ENCODE measurements around the gene ADAM33.

Gene ADAM33

DNA sequence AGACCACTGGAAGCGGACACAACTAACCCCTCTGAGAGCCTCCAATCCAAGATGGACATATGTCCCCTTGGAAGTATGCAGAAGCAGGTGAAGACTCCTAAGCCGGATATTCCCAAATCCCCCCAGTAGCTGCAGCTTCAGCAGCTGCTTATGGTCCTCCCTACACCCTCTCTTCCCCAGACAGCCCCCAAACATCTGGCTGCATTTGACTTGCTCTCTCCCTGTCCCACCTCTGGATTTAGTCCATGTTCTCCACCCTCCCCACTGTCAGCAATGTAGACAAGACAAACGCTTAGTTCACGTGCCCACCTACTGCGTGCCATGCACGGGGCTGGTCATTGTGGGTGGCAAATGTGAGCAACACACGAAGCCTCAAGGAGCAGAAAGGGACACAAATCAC lies 4.6 kb upstream of the ADAM33 start:
- no peak for DNase-seq

DNA sequence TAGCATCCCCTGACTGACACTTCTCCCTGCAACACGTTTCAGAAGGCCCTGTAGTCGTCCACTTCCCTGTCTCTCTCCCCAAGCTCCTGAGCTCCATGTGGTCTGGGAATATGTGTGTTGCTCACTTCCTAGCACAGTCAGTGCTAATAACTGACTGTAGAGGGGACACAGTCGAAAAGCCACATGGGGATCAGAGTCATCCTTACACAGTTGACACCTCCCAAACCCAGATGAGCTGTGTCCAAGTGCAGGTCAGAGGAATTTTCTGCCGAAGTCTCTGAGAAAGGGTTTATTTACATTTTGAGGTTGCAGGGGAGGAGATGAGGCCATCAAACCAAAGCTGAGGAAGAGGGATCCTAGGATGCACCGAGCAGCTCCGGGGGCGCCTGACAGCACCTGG lies 3.5 kb upstream of the ADAM33 start:
- DNase-seq: no peak

DNA sequence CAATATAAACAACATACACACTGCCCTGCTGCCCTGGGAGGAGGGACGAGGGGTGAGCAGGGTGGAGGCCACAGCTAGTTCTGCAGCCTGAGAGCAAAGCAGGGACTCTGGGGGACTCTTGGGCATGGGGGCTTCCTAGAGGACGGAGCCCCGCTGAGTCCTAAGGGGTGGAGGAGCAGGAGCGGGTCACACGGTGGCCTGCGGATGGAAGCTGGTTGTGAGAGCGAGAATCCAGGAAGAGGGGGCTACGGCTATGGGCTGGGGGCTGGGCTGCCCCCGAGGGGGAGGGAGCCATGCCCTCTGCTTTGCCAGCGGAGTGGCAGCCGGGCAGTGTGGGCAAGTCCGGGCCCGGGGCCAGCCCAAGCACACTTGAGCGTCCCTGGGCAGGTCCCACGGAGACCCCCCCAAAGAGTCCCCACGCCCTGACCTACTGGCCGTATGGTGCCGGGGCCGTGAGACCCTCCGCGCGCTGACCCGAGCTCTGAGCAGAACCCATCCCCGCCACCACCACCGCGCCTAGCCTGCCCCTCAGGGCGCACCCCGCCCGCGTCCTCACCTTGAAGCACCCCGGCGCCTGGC lies 369 bp downstream of the ADAM33 start:
- DNase-seq: no peak

DNA sequence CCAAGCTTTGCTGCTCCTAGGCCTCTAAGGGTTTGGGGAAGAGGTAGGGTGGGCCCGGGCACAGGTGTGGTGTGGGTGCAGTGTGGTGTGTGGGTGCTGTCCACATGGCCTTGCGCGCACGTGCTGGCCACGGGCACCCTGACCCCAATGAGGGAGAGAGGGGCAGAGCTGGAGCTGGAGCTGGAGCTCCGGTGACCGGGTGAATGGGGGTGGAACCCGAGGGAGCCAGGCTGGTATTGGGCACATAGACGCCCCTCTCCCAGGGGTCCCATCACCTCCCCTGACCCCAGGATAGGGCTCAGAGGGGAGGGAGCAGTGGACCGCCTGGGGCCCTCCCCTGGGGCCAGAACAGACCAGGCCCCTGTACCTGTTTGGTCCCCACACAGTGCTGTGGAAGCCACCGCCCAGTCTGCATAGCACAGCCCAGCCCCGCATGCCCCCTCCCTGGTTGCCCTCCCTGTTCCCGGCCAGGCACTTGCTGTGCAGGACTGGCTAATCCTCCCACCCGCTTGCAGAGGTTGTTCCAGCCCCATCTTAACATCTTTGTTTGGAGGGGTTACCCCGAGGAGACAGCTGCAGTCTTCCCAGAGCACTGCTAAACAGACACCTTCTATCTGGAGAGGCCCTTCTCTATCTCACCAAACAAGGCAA lies 984 bp downstream of the ADAM33 start:
- no peak for DNase-seq

DNA sequence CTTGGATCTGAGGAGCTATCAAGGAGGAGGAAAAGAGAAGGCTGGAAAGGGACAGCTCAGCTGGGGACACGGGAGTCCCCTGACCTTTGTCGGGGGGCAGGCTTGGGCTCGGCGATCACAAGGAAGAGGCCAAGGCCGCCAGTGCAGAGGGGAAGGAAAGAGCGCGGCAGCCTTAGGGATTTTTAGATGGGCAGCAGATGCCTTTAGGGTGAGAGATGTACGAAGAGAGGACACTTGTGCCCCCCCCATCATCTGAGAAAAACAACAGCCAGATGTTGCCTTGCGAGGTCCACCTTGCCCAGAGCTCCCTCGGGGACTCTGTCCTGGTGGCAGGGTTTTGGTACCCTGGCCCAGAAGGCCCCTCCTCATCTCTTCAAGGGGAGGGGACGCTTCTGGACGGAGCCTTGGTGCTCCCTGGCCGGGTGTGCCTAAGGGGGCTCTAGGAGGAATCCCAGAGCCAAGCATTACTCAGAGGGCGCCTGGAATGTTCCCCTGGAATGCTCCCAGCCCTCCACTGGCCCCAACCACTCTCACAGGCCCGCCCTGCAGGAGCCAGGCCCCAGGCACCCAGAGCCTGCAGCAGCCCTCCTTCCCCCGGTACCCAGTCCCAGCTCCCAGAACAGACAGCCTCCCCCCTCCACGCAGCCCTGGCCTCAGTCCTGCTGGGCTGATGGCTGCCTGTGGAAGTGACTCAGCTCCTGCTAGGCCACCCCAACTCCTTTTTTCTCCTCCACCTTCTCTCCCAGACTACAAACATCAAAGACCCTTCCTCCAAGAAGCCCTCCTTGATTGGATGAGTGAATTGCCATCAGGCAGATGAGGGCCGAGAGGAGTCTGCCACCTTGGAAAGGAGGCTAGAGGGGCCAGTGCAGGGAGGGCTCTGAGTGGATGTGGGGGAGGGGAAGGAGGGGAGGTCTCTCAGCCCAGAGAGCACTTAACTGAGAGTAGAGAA lies 1.8 kb downstream of the ADAM33 start:
- no peak for DNase-seq

DNA sequence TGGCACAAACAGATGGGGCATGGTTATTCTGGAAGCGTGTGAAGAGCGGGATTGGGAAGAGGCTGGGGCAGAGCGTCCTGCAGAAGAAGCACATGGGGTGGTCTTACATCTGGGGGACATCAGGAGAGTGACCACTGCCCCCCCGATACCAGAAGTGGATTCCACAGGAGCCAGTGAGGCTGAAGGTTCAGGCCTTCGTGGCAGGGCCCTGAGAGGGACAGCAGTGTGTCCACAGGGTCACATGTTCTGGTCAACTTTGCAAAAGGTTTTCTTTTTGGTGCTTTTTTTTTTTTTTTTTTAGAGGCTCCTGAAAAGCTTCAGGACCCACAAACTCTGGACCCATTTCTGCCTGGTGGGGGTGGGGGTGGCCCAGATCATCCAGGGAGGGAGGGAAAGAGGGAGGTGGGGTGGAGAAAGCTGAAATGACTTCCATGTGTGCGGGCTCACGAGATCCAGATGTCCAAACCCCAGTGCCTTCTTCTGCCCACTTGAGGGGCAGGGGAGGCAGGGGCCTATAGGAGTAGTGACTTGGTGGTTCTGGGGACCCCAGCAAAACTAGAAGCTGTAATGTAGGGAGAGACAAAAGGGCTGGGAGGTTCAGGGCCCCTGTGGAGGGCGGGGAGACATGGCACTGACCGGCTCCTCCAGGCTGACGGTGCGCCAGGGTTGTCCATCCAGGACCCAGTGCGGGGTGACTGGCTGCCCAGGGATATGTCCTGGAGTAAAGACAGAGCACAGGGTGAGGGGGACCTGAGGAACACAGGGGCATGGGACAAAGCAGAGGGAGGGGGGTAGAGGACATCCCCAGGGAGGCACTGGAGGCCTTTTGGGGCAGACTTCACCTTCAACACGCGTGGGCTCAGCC lies 2.7 kb downstream of the ADAM33 start:
- DNase-seq: no peak

DNA sequence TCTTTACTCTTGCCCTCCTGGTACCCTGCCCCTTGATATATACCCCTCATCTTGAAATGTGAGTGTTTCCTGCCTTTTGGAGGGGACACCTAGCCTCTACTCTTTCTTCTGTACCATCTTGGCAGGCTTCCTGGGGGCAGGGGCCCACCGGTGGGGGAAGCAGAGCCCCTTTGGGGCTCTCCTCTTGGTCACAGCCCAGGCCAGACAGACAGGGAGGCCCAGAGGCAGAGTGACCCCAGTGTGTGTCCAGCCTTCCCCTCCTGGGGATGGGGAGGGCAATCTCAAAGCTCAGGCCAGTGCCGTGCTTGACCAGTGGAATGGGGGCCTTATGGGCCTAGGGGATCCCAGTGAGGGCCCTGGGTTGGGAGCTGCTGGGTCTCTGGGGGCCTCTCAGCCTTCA lies 3.6 kb downstream of the ADAM33 start:
- DNase-seq: no peak

DNA sequence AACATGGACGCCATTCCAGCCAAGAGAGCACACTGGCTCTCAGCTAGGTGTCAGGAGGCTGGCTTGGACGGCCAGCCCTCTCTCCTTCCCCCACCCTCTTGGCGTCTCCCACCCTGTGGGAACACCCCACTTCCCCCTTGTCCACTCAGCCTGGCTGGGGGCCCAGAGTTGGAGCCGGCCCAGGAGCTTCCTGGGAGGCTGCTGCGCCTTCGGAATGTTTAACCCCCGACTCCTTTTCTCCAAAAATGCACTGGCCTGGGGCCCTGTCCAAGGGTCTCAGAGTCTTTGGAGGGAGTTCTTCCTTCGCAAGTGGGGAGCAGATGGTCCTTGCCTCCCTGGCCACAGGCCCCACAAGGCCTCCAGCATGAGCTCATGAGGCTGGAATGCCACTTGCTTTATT lies 4.1 kb downstream of the ADAM33 start:
- DNase-seq: no peak

DNA sequence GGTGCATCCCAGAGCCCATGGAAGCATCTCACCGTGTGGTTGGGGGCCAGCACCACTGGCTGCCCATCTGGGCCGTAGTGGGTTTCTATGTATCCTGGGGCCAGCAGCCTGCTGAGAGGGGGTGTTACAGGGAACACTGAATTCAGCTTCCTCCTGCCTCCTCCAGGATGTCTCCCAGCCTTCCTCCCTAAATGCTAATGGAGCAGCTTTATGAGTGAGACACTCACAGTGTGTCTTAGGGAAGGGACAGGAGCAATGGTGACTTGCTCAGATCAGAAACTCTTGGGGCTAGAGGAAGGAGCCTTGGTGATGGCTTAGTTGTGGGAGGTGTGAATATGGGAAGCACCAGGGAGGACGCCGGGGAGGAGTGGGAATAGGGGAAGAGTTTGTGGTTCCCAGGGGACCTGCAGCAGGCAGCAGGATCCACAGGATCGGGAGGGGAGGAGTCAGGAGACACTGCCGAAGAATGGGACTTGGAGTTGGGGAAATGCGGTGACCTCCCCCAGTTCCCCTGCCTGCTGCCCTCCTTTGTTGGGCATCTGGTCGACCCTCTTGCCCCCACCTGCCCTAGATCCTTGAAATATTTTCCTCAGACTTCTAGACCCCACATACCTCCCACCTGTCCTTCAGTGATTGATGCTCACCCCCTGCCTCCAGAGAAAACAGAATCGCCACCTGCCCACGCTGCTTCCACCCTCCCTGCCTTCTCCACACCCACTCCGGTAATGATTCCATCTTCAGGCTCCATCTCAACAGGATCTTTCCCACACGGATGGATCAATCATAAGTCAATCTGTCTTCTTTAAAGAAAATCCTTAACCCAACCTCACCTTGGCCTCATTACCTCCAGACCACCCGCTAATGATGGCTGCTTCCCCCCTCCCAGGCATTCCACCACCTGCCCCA lies 6.6 kb downstream of the ADAM33 start:
- no peak for DNase-seq

DNA sequence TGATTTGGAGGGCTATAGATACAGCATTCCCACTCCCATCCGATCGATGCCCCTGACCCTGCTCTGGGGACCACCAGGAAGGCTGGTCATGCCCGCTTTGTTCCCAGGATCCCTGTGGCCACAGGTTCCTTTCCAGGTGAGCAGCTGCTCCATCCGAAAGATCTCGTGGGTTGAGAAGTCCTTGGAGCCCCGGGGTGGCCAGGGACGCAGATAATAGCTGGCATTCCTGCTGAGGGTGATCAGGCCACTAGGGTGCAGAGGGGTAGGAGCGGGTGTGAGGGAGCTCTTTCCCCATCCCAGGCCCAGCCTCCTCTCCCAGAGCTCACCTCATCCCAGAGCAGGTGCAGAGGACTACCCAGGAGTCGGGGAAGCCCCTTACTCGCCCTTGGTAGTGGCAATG lies 7.4 kb downstream of the ADAM33 start:
- no peak for DNase-seq

DNA sequence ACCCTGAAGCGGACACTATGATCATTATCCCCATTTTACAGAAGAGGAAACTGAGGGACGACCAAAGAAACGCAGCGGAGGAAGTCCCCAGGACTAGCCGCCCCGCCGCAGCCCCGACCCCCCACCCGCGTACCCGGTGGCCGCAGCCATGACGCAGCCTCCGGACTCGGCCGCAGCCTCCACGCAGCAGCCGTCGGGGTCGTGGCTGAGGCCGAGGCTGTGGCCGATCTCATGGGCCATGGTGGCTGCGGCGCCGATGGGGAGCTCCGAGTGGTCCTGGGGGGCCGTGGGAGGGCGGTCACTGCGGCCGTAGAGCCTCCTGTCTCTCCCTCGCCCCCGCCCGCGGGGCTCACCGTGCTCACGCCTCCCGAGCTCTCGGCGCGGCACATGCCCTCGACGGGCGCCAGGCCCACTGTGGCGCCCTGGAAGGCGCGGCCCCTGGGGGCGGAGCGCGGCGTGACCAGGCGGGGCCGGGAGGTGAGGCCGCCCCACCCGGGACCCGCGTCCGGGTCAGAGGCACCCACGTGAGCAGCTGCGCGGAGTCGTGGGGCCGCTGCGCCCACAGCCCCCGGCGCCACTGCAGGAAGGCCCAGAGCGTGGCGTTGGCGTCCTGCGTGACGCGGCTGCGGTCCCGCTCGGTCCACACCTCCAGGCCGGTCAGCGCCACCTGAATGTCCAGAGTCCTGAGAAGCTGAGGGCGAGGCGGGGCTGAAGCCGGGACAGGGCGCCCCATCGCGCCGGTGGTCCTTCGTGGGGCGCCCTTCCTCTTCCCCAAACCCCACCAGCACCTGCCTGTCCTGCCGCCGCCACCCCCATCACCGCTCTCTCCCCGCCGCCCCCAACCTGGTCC lies 8.4 kb downstream of the ADAM33 start:
- no peak for DNase-seq

DNA sequence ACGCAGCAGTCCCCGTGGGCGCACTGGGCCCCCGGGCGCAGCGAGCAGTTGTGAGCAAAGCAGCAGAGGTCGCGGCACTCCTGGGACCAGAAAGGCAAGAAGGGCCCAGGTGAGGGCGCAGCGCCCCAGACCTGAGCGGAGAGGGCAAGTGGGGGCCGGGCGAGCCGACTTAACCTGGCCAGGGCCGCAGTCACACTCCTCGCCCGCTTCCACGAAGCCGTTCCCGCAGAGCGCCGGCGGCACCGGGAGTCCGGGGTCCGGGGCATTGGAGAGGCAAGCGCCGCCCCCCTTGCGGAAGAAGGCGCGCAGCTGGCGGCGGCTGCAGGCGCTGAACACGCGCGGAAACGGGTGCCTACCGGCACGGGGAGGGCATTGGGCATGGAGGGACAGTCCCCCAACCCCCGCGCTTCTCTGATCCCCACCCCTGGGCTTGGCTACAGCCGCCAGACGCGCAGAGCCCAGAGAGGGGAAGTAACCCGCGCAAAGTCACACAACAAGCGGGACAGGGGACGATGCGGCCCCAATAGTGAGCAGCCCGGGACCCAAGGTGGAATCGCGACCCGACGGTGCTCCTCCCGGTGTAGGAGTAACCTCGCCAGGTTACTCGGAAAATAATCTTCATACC lies 9.2 kb downstream of the ADAM33 start:
- DNase-seq: no peak

DNA sequence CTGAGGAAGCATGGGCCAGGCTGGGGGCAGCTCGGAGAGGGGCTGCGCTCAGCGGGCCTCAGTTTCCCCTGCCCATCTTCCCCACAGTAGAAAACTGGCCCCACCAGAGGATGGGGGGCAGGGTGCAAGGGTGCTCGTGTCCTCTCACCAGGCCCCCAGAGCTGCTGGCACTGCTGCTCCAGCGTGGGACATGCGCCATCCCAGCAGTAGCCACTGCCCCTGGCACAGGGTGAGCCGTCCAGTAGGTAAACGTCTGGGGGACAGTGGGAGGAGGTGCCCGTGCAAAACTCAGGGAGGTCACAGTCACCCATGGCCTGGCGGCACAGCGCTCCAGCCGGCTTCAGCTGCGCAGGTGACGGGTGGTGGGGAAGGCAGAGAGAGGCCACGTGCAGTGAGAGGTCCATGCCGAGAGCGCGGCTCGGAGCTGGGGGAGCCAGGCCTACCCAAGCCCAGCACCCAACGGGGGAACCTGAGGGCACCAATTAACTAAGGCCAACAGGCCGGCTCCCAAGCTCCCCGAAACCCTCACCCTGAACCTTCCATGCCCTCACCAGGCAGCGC lies 9.7 kb downstream of the ADAM33 start:
- DNase-seq: no peak

DNA sequence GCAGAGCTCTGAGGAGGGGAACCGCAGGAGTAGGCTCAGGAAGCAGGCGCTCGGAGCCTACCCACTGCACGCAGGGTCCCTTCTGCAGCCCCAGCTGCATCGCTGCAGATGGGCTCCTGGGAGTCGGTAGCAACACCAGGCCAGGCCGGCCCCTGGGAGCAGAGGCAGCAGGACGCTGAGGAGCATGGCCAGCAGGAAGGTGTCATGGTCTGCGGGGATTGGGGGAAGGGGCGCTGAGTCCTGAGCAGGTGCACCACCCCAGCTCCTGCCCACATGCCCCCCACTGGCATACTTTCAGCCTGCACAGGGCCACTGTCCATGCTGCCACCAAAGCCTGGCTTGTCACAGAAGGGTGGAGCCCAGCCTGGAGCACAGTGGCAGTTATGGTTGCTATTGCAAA lies 10.9 kb downstream of the ADAM33 start:
- DNase-seq: no peak

DNA sequence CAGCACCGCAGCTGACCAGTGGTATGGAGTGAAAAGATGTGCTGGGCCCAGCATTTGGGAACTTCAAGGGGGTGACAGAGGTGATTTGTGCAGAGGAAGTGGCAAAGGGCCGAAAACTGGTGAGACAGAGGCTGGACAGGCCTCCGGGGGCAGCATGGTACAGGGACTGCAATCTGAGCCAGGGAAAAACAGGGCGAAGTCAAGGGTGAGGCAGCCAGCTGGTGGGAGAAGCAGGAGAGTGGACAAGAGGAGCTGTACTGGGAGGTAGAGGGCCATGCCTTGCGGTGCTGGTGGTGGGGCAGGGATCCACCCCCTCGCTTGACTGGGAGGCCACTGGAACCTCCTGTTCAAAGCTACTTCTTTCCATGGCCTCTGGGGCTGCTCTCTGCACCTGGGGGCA lies 11.3 kb downstream of the ADAM33 start:
- DNase-seq: no peak

DNA sequence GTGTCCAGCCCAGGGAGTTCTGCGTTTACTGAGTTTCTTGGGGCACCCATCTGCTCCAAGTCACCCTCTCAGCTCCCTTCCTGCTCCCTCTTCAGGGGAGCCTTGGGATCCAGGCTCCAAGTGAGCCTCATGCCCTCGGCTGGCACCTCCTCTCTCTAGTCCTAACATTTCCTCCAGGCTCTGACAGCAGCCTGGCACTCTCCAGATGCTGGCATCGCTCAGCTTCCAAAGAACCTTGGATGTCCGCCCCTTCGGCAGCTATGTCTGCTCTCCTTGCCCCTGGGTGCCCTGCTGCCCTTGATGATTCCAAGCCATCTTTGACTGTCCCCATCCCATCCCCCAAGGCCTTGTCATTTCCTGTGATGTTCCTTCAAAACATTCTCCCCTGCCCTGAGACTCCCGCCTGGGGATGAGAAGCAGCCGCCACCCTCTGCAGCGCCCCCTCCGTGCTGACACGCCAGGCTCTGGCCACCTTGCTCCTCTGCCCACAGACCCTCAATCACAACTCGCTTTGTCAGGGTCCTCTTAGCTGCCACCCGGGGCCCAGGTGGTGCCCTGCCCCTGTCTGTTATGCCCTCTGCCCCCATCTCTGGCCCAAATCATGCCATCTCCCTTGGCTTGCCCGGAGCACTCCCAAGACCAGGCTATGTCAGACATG lies 12.0 kb downstream of the ADAM33 start:
- no peak for DNase-seq

DNA sequence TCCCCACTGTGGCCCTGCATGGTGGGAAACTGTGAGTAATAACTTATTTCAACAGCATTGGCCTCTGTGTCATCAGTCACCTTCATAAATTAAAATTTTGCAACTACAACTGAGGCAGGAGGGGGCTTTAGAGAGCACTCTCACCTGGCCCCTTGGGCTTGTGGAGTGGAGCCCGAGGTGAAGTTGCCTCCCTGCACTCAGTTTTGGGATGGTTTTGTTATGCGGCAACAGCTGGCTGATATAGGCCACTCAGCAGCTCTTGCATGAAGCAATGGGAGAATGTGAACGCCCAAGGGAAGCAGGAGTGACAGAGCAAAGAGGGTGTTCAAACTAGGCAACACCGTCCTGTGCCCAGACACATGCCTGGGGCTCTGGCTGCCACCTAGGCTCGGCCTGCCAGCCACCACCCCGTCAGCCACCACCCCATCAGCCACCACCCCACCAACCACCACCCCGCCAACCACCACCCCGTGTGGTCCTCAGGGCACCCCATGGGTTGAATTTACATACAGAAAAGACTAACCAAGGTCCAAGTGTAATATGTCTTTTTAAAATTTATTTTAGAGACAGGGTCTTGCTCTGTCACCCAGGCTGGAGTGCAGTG lies 14.3 kb downstream of the ADAM33 start:
- no peak for DNase-seq

DNA sequence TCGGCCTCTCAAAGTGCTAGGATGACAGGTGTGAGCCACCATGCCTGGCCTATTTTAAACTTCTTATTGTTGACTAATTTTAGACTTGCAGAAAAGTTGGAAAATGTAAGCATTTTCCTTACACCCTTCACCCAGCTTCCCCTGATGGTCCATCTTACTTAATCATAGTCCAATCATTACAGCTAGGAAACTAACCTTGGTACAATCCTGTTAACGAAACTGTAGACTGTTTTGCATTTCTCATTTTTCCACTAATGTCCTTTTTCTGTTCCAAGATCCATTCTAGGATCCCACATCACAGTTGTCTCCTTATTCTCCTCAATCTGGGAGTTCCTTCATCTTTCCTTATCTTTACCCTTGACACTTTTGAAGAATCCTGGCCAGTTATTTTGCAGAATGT lies 18.0 kb downstream of the ADAM33 start:
- no peak for DNase-seq

DNA sequence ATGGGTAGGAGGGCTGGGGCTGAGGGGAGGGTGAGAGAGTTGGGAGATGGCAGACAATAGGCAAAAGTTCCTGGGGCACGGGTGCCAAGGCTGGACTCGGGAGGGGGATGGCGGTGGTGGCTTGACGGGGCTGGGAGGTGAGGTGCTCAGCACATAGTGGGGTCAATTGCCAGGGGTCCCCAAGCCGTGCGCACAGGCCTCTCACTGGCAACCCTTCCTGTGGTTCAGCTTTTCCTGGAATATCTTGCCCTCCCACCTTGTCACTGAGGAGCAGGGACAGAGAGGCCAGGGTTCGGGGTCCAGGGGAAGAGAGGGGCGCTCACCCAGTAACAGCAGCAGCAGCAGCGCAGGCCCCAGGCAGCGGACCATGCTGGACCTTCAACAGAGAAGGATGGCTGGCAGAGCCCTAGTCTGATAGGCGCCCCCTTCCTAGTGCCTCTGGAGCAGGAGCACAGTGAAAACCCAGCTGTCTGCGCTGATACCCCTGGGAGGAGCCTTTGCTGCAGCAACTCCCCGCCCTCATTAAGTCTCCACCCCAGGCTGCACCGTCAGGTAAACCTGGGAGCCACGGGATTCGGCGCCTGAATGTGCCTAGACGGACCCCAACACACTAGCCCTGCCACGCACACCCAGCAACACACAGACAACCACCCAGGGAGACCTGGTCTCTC lies 18.6 kb downstream of the ADAM33 start, which contains the start of gene GFRA4:
Gene GFRA4 (minus strand): TSS at position 369 of the 671 bp plus-strand sequence. CDS start 0 bp downstream, at position 369.
- no peak for DNase-seq
